Spleen (tissue), 7 donors: Measurements from ENCODE around the gene SELP.

Source experiments
- POLR2A ChIP-seq, 3 donors: fragments of 450-650 bp; IDR thresholded peaks; one replicate each; pipeline ENCODE4 v1.5.1; 2017; ENCODE audit warnings: antibody characterized with exemption in 3 of 3, mild to moderate bottlenecking in 1 of 3
- TF ChIP-seq, protein P1 (sequence below), 11 experiments: fragments of 200-600 bp in 7 of 11; fragments of 450-650 bp in 4 of 11; sonication (generic) in 4 of 11; IDR thresholded peaks in 8 of 11; conservative IDR thresholded peaks in 3 of 11; 1 replicate in 7 of 11; 2 replicates in 4 of 11; pipeline versions ENCODE4 v1.4.0 to v1.8.0; 2016 to 2021; ENCODE audit warnings: antibody characterized with exemption in 11 of 11, inconsistent platforms in 4 of 11, mild to moderate bottlenecking in 1 of 11
- donor health status: DM: no; HTN: no; CAD: no; lungs with moderate emphysema.
- donor health status: DM: no; HTN: no; CAD: no.
- donor health status: DM: no; HTN: no; CAD: no.

DNA sequence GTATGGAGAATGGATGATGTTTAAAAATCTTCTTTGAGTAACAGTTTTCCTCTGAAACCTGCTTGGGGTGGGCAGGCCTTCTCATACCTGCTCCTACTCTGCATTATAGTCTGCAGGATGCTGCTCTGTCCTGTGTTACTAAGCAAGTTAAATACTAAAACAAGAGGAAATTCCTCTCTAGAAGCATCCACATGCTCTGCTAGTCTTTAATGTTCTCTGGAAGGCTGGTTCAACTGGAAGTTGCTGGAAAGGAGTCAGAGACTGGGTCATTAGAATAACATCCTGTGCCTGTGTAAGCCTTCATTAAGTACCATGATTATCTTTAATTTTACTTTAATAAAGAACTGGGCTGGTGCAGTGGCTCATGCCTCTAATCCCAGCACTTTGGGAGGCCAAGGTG is 5.8 kb downstream of the SELP start:
- TF ChIP-seq, protein P1, sequence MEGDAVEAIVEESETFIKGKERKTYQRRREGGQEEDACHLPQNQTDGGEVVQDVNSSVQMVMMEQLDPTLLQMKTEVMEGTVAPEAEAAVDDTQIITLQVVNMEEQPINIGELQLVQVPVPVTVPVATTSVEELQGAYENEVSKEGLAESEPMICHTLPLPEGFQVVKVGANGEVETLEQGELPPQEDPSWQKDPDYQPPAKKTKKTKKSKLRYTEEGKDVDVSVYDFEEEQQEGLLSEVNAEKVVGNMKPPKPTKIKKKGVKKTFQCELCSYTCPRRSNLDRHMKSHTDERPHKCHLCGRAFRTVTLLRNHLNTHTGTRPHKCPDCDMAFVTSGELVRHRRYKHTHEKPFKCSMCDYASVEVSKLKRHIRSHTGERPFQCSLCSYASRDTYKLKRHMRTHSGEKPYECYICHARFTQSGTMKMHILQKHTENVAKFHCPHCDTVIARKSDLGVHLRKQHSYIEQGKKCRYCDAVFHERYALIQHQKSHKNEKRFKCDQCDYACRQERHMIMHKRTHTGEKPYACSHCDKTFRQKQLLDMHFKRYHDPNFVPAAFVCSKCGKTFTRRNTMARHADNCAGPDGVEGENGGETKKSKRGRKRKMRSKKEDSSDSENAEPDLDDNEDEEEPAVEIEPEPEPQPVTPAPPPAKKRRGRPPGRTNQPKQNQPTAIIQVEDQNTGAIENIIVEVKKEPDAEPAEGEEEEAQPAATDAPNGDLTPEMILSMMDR (IDR thresholded peaks at IDR 0.05 in 8 of 11, conservative IDR thresholded peaks at IDR 0.05 in 3 of 11): no peak
- TF ChIP-seq POLR2A (IDR thresholded peaks at IDR 0.05): no peak
